Liver (tissue), 3 donors: Measurements from ENCODE around the gene MED15.

Experiments
- EGR1 ChIP-seq, 2 donors: IDR thresholded peaks; 2 replicates each; pipeline ENCODE4 v1.6.1; 2016 to 2018; ENCODE audit warnings: antibody characterized with exemption in 2 of 2, low read depth in 2 of 2
- GABPA ChIP-seq, 2 donors: IDR thresholded peaks in 1 of 2; conservative IDR thresholded peaks in 1 of 2; 2 replicates each; pipeline ENCODE4 v1.6.1; 2016; ENCODE audit warnings: antibody characterized with exemption in 2 of 2, mild to moderate bottlenecking in 1 of 2, moderate library complexity in 1 of 2
- HNF4A ChIP-seq, 2 donors: conservative IDR thresholded peaks; 2 replicates each; pipeline ENCODE4 v1.6.1; 2016; ENCODE audit warnings: antibody characterized with exemption in 2 of 2, mild to moderate bottlenecking in 2 of 2
- HNF4G ChIP-seq: IDR thresholded peaks from 2 replicates; pipeline ENCODE4 v1.6.1; 2016; ENCODE audit warnings: antibody characterized with exemption
- JUND ChIP-seq, 2 donors: IDR thresholded peaks; 2 replicates each; pipeline ENCODE4 v1.6.1; 2016; ENCODE audit warnings: antibody characterized with exemption in 2 of 2
- NR2F2 ChIP-seq: IDR thresholded peaks from 2 replicates; pipeline ENCODE4 v1.6.1; 2016; ENCODE audit warnings: antibody characterized with exemption
- RAD21 ChIP-seq, 2 donors: IDR thresholded peaks; 2 replicates each; pipeline ENCODE4 v1.6.1; 2016; ENCODE audit warnings: antibody characterized with exemption in 2 of 2, mild to moderate bottlenecking in 2 of 2
- SP1 ChIP-seq: IDR thresholded peaks from 2 replicates; pipeline ENCODE4 v1.6.1; 2018; ENCODE audit warnings: antibody characterized with exemption, mild to moderate bottlenecking
- TAF1 ChIP-seq: conservative IDR thresholded peaks from 2 replicates; pipeline ENCODE4 v1.6.1; 2016; ENCODE audit warnings: antibody characterized with exemption, mild to moderate bottlenecking
- TF ChIP-seq, protein P1 (sequence below): fragments of 150-350 bp; IDR thresholded peaks from 2 replicates; pipeline ENCODE4 v1.5.1; 2017; ENCODE audit warnings: improper control_type of control experiment, low read depth, low read length; ENCODE audit not compliant: missing input control
- TF ChIP-seq, protein P2 (sequence below): IDR thresholded peaks from 2 replicates; pipeline ENCODE4 v1.6.1; 2016; ENCODE audit warnings: antibody characterized with exemption
- TF ChIP-seq, protein P3 (sequence below): IDR thresholded peaks from 2 replicates; pipeline ENCODE4 v1.6.1; 2016; ENCODE audit warnings: antibody characterized with exemption, mild to moderate bottlenecking
- TF ChIP-seq, protein P4 (sequence below): IDR thresholded peaks from 2 replicates; pipeline ENCODE4 v1.6.1; 2016; ENCODE audit warnings: antibody characterized with exemption
- donor health status: healthy.
- donor health status: healthy.

DNA sequence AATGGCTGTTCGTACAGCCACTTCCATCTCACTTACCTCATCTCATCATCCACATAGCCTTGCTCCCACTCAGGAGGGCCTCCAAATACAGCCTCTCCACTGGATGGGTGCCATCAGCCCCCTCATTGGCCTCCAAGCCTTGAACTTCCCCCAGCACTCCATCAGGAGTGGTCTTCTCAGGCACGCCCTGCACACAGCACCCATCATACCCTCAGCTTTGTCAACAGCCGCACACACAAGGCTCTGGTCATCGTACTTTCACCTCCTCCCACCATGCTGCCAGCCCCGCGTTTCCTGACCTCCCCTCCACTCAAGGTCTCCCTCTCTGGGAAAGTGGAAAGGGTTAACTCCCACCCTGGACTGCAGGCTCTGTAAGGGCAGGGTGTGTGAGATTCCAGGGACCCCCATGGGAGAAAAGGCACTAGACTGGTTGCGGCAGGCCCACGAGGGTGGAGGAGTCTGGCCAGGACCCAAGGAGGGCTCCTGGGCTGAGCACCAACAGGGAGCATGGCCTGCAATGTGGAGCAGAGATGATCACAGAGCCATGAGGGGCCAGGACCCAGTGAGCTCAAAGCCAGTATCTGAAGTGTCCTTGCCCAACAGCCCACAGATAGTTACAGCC is 48.8 kb upstream of the MED15 start:
- TF ChIP-seq, protein P1, sequence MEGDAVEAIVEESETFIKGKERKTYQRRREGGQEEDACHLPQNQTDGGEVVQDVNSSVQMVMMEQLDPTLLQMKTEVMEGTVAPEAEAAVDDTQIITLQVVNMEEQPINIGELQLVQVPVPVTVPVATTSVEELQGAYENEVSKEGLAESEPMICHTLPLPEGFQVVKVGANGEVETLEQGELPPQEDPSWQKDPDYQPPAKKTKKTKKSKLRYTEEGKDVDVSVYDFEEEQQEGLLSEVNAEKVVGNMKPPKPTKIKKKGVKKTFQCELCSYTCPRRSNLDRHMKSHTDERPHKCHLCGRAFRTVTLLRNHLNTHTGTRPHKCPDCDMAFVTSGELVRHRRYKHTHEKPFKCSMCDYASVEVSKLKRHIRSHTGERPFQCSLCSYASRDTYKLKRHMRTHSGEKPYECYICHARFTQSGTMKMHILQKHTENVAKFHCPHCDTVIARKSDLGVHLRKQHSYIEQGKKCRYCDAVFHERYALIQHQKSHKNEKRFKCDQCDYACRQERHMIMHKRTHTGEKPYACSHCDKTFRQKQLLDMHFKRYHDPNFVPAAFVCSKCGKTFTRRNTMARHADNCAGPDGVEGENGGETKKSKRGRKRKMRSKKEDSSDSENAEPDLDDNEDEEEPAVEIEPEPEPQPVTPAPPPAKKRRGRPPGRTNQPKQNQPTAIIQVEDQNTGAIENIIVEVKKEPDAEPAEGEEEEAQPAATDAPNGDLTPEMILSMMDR = no peak
- TF ChIP-seq, protein P2, sequence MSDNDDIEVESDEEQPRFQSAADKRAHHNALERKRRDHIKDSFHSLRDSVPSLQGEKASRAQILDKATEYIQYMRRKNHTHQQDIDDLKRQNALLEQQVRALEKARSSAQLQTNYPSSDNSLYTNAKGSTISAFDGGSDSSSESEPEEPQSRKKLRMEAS = no peak
- no peak for TF ChIP-seq NR2F2
- TF ChIP-seq, protein P3, sequence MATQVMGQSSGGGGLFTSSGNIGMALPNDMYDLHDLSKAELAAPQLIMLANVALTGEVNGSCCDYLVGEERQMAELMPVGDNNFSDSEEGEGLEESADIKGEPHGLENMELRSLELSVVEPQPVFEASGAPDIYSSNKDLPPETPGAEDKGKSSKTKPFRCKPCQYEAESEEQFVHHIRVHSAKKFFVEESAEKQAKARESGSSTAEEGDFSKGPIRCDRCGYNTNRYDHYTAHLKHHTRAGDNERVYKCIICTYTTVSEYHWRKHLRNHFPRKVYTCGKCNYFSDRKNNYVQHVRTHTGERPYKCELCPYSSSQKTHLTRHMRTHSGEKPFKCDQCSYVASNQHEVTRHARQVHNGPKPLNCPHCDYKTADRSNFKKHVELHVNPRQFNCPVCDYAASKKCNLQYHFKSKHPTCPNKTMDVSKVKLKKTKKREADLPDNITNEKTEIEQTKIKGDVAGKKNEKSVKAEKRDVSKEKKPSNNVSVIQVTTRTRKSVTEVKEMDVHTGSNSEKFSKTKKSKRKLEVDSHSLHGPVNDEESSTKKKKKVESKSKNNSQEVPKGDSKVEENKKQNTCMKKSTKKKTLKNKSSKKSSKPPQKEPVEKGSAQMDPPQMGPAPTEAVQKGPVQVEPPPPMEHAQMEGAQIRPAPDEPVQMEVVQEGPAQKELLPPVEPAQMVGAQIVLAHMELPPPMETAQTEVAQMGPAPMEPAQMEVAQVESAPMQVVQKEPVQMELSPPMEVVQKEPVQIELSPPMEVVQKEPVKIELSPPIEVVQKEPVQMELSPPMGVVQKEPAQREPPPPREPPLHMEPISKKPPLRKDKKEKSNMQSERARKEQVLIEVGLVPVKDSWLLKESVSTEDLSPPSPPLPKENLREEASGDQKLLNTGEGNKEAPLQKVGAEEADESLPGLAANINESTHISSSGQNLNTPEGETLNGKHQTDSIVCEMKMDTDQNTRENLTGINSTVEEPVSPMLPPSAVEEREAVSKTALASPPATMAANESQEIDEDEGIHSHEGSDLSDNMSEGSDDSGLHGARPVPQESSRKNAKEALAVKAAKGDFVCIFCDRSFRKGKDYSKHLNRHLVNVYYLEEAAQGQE = no peak
- TF ChIP-seq GABPA (IDR thresholded peaks at IDR 0.05 in 1 of 2, conservative IDR thresholded peaks at IDR 0.05 in 1 of 2) = no peak
- no peak for TF ChIP-seq JUND (IDR thresholded peaks at IDR 0.05)
- TF ChIP-seq, protein P4, sequence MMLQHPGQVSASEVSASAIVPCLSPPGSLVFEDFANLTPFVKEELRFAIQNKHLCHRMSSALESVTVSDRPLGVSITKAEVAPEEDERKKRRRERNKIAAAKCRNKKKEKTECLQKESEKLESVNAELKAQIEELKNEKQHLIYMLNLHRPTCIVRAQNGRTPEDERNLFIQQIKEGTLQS = no peak
- no peak for TF ChIP-seq TAF1
- no peak for TF ChIP-seq RAD21 (IDR thresholded peaks at IDR 0.05)
- TF ChIP-seq SP1 = no peak
- no peak for TF ChIP-seq EGR1 (IDR thresholded peaks at IDR 0.05; ENCODE audit: low read depth in 2 of 2)
- no peak for TF ChIP-seq HNF4A (conservative IDR thresholded peaks at IDR 0.05)
- no peak for TF ChIP-seq HNF4G
